Esophagus (tissue), 2 donors: ENCODE data around the gene CACNG7. TPM values are rescaled to one million over a fixed set of nuclear protein-coding genes. Genes with fewer than 3 reads are reported as not detected.

Experiments used
- H3K27ac ChIP-seq, 2 donors: one replicate each; pipeline ENCODE4 v1.5.1; 2013; ENCODE audit warnings: low read depth in 2 of 2, mild to moderate bottlenecking in 2 of 2, inconsistent platforms in 1 of 2, low read length in 1 of 2, moderate library complexity in 1 of 2
- H3K27me3 ChIP-seq, 2 donors: one replicate each; pipeline ENCODE4 v1.6.1; 2013; ENCODE audit warnings: low read length in 2 of 2, control low read depth in 1 of 2, mild to moderate bottlenecking in 1 of 2; ENCODE audit not compliant: insufficient read depth in 2 of 2, control insufficient read depth in 1 of 2
- H3K36me3 ChIP-seq, 2 donors: one replicate each; pipeline ENCODE4 v1.6.1; 2013; ENCODE audit warnings: low read length in 1 of 2; ENCODE audit not compliant: control insufficient read depth in 2 of 2, insufficient read depth in 2 of 2
- H3K4me1 ChIP-seq, 2 donors: one replicate each; pipeline ENCODE4 v1.6.1; 2013; ENCODE audit warnings: low read length in 1 of 2; ENCODE audit not compliant: control insufficient read depth in 2 of 2, insufficient read depth in 2 of 2
- H3K4me3 ChIP-seq, 2 donors: one replicate each; pipeline ENCODE4 v1.5.1; 2013; ENCODE audit warnings: low read length in 2 of 2, mild to moderate bottlenecking in 2 of 2, low read depth in 1 of 2, moderate library complexity in 1 of 2
- H3K9me3 ChIP-seq, 2 donors: one replicate each; pipeline ENCODE4 v1.6.1; 2013; ENCODE audit warnings: mild to moderate bottlenecking in 2 of 2, low read depth in 1 of 2, low read length in 1 of 2, moderate library complexity in 1 of 2; ENCODE audit not compliant: control insufficient read depth in 2 of 2, insufficient read depth in 1 of 2
- WGBS, 2 donors: extraction: QIAGEN DNeasy Blood & Tissue Kit; methylation state at CpG; one replicate each; pipeline ENCODE4 v1.1.7; 2013; 5-methylcytosine and 5-hydroxymethylcytosine counted together
- polyA plus RNA-seq, 2 donors: library from polyadenylated mRNA; stranded (reverse); fragments of 200-250 nt; gene quantifications; one replicate each; pipeline ENCODE4 v1.2.3, GENCODE V29; 2013
- donor health status: healthy with polysubstance abuse.
- donor health status: Bipolar disorder and iron deficiency.

The CACNG7 gene
- polyA plus RNA-seq, 2 donors: not detected

- peak overlapping the region; percentile 21 to 35 for H3K4me3 ChIP-seq
- peaks cover 4 to 14% of the 10 kb centered on the region in 2 donors for H3K4me1 ChIP-seq
- H3K27ac ChIP-seq: no peak overlapping the region
- H3K27me3 ChIP-seq: peaks cover 0 to 23% of the 10 kb centered on the region in 2 donors
- H3K36me3 ChIP-seq: no peaks in the 10 kb centered on the region
- H3K9me3 ChIP-seq: peaks cover 4 to 32% of the 10 kb centered on the region in 2 donors
- 4 to 7% methylated on average over 48 to 62 of the region's 62 CpGs for WGBS, 2 donors
Observed at GRCh38 chr19:53982001-53982451, 72.9 kb downstream of the CACNG7 start.

- no peak overlapping the region for H3K27ac ChIP-seq
- H3K36me3 ChIP-seq: no peaks in the 10 kb centered on the region
- peaks cover 4 to 31% of the 10 kb centered on the region in 2 donors for H3K9me3 ChIP-seq
- H3K27me3 ChIP-seq: peaks cover 0 to 23% of the 10 kb centered on the region in 2 donors
- WGBS, 2 donors: 2% methylated on average over 24 to 59 of the region's 61 CpGs
- peak overlapping the region; percentile 11 to 35 for H3K4me3 ChIP-seq
- peaks cover 4 to 14% of the 10 kb centered on the region in 2 donors for H3K4me1 ChIP-seq
Observed at GRCh38 chr19:53982611-53983010, 73.5 kb downstream of the CACNG7 start.

GRCh38 chr19:53983457-53984289 lies 74.6 kb downstream of the CACNG7 start:
- H3K4me1 ChIP-seq: peaks cover 0 to 11% of the 10 kb centered on the region in 2 donors
- WGBS, 2 donors: 72 to 76% methylated on average over 24 of the region's 24 CpGs
- no peak overlapping the region for H3K4me3 ChIP-seq
- peaks cover 4 to 24% of the 10 kb centered on the region in 2 donors for H3K9me3 ChIP-seq
- peaks cover 0 to 17% of the 10 kb centered on the region in 2 donors for H3K27me3 ChIP-seq
- no peaks in the 10 kb centered on the region for H3K36me3 ChIP-seq
- no peak overlapping the region for H3K27ac ChIP-seq

GRCh38 chr19:53985863-53986262 lies 76.8 kb downstream of the CACNG7 start:
- Histone ChIP-seq H3K27ac (no peak overlapping the region), H3K4me1 (peaks cover 0 to 11% of the 10 kb centered on the region in 2 donors), H3K36me3 (no peaks in the 10 kb centered on the region), H3K9me3 (peaks cover 4 to 11% of the 10 kb centered on the region in 2 donors), H3K4me3 (no peak overlapping the region), H3K27me3 (peaks cover 0 to 6% of the 10 kb centered on the region in 2 donors)
- WGBS, 2 donors: 75 to 77% methylated on average over 6 of the region's 6 CpGs

- Histone ChIP-seq H3K27me3 (peaks cover 5 to 18% of the 10 kb centered on the region in 2 donors), H3K9me3 (peaks cover 0 to 2% of the 10 kb centered on the region in 2 donors), H3K27ac (no peak overlapping the region), H3K4me1 (peaks cover 3 to 4% of the 10 kb centered on the region in 2 donors), H3K4me3 (no peak overlapping the region), H3K36me3 (no peaks in the 10 kb centered on the region)
- 84 to 86% methylated on average over 6 of the region's 6 CpGs for WGBS, 2 donors
Observed at GRCh38 chr19:53988981-53989380, 79.9 kb downstream of the CACNG7 start.

- no peak overlapping the region for H3K4me3 ChIP-seq
Observed at GRCh38 chr19:53989600-53990533, 80.8 kb downstream of the CACNG7 start.

GRCh38 chr19:53991224-53992113 lies 82.4 kb downstream of the CACNG7 start, which contains the start of gene CACNG6:
Gene CACNG6 (plus strand): TSS chr19:53991637. CDS start chr19:53992878, 1,241 bp downstream.
- no peaks in the 10 kb centered on the region for H3K36me3 ChIP-seq
- no peaks in the 10 kb centered on the region for H3K9me3 ChIP-seq
- H3K27me3 ChIP-seq: peaks cover 5 to 18% of the 10 kb centered on the region in 2 donors
- peaks cover 3 to 4% of the 10 kb centered on the region in 2 donors for H3K4me1 ChIP-seq
- no peak within 1 kb of the TSS for H3K27ac ChIP-seq
- 3 to 6% methylated on average over 25 to 66 of the region's 66 CpGs for WGBS, 2 donors
- peak within 1 kb of the TSS; percentile 12 to 19 for H3K4me3 ChIP-seq

More at GRCh38 chr19:53989600-53990533, 80.8 kb downstream of the CACNG7 start:
- H3K36me3 ChIP-seq: no peaks in the 10 kb centered on the region
- 55 to 57% methylated on average over 22 of the region's 22 CpGs for WGBS, 2 donors
- no peak overlapping the region for H3K27ac ChIP-seq
- H3K27me3 ChIP-seq: peaks cover 5 to 18% of the 10 kb centered on the region in 2 donors
- no peaks in the 10 kb centered on the region for H3K9me3 ChIP-seq
- H3K4me1 ChIP-seq: peaks cover 3 to 4% of the 10 kb centered on the region in 2 donors

- Histone ChIP-seq H3K36me3 (no peaks in the 10 kb centered on the region), H3K27ac (no peak overlapping the region), H3K9me3 (no peaks in the 10 kb centered on the region), H3K4me1 (peaks cover 3 to 4% of the 10 kb centered on the region in 2 donors), H3K4me3 (no peak overlapping the region), H3K27me3 (peaks cover 5 to 18% of the 10 kb centered on the region in 2 donors)
- 76 to 77% methylated on average over 9 of the region's 9 CpGs for WGBS, 2 donors
Observed at GRCh38 chr19:53992211-53992610, 83.1 kb downstream of the CACNG7 start.
